Measurements from ENCODE around the gene LRBA. TPM values are rescaled to one million over a fixed set of nuclear protein-coding genes. Genes with fewer than 3 reads are reported as not detected.

The LRBA gene
- total and polyA plus RNA-seq, 2 donors (not counting 3 experiments of a cell fraction or from before 2014, with no cell fraction given), result 18.0 to 35.1 TPM

- DNase-seq (ENCODE audit: low read depth, low spot score) (no peak), FAIRE-seq (no peak)
- no peak for TF ChIP-seq CTCF (IDR thresholded peaks at IDR 0.05; ENCODE audit: extremely low read depth in 1 of 2, insufficient read depth in 1 of 2, low read depth in 1 of 2, low read length in 2 of 2)
- no peak for TF ChIP-seq POLR2AphosphoS5 (IDR thresholded peaks at IDR 0.05; ENCODE audit: insufficient read depth, low read depth, low read length)
- no peak for TF ChIP-seq MYC (IDR thresholded peaks at IDR 0.05; ENCODE audit: low read depth, low read length)
- no peak for TF ChIP-seq JUN (IDR thresholded peaks at IDR 0.05; ENCODE audit: borderline replicate concordance, insufficient read depth, insufficient read length, low read depth)
- TF ChIP-seq FOS (IDR thresholded peaks at IDR 0.05; ENCODE audit: borderline replicate concordance, insufficient read depth, low read length), result no peak
- no peak for TF ChIP-seq MAX (IDR thresholded peaks at IDR 0.05; ENCODE audit: insufficient read depth, insufficient read length)
- no peak for TF ChIP-seq POLR2A (IDR thresholded peaks at IDR 0.05; ENCODE audit: low read depth, low read length)
- TF ChIP-seq EZH2 (IDR thresholded peaks at IDR 0.05; ENCODE audit: borderline replicate concordance, low read depth, low read length, severe bottlenecking), result no peak
- TF ChIP-seq GATA2 (IDR thresholded peaks at IDR 0.05; ENCODE audit: insufficient read depth, insufficient read length, low read depth, low read length), result no peak
- H3K9me1 ChIP-seq (replicated peaks; ENCODE audit: control insufficient read depth, extremely low read depth, insufficient read depth, low read length), result no peaks in the 10 kb centered on the region
- peaks cover 16% of the 10 kb centered on the region for H3K4me1 ChIP-seq (ENCODE audit: control insufficient read depth, extremely low read depth, insufficient read depth, low read length)
- no peak overlapping the region for H2AFZ ChIP-seq (ENCODE audit: low read depth, low read length)
- no peak overlapping the region for H3K4me3 ChIP-seq (replicated peaks in 1 of 3; ENCODE audit: insufficient read depth in 1 of 3, low read depth in 1 of 3, low read length in 3 of 3)
- H3K27me3 ChIP-seq (ENCODE audit: control insufficient read depth in 2 of 2, insufficient read depth in 2 of 2, low read length in 2 of 2), result no peaks in the 10 kb centered on the region
- POLR2A ChIA-PET, result no interaction called here
- CTCF ChIA-PET, result interaction anchor here (1.6 kb wide), 1 partner anchor 9 kb away, joined by 4 read pairs; no protein-coding TSS in a partner anchor
- intact Hi-C loops (cut with micrococcal nuclease), result no loop called here
- BruUV-seq (replicated peaks), result no TSS peak
- no peaks in the 10 kb centered on the region for H3K36me3 ChIP-seq (ENCODE audit: control insufficient read depth in 2 of 2, extremely low read depth in 1 of 2, insufficient read depth in 2 of 2, low read length in 2 of 2)
- no peak overlapping the region for H3K27ac ChIP-seq (ENCODE audit: insufficient read depth, low read depth, low read length)
- H3K79me2 ChIP-seq (ENCODE audit: control insufficient read depth, insufficient read depth, low read length), result no peaks in the 10 kb centered on the region
- H3K4me2 ChIP-seq (ENCODE audit: insufficient read depth, low read length), result no peak overlapping the region
- no peaks in the 10 kb centered on the region for H4K20me1 ChIP-seq (replicated peaks; ENCODE audit: control insufficient read depth, extremely low read depth, insufficient read depth, low read length)
- dilution Hi-C loops (cut with MboI; ENCODE audit: extremely low pct_ligation_motif_present, low sequenced_read_pairs), result no loop called here
- no peaks in the 10 kb centered on the region for H3K9me3 ChIP-seq (replicated peaks; ENCODE audit: control insufficient read depth, insufficient read depth, low read length)
- no peak overlapping the region for H3K9ac ChIP-seq (replicated peaks; ENCODE audit: extremely low read depth, insufficient read depth, low read length)
Measured at GRCh38 chr4:150744570-150744969, 270.5 kb downstream of the LRBA start.
